ENCODE measurements around the gene UBQLN4.

UBQLN4 gene

GRCh38 chr1:156052862-156053767 lies 483 bp downstream of the UBQLN4 start (continued):
- TF ChIP-seq ZNF629 (tag by site-specific recombination; IDR thresholded peaks at IDR 0.05) (peak; percentile 49; the same call in 1 of the 2 replicates), BCL11B (tag by site-specific recombination; IDR thresholded peaks at IDR 0.05; ENCODE audit: low read depth) (no peak), ZNF292 (tag by site-specific recombination; IDR thresholded peaks at IDR 0.05; ENCODE audit: borderline replicate concordance, low read depth) (no peak), ZFP37 (tag by site-specific recombination; IDR thresholded peaks at IDR 0.05) (peak; percentile 66; the same call in 1 of the 2 replicates), ZSCAN16 (tag by site-specific recombination; IDR thresholded peaks at IDR 0.05) (no peak), ZNF501 (tag by site-specific recombination; IDR thresholded peaks at IDR 0.05) (peak; percentile 87), ZBTB8A (tag by site-specific recombination; IDR thresholded peaks at IDR 0.05) (peak; percentile 88), ZNF280D (tag by site-specific recombination; IDR thresholded peaks at IDR 0.05) (peak; percentile 80; the same call in 1 of the 2 replicates), ZNF302 (tag by site-specific recombination; IDR thresholded peaks at IDR 0.05; ENCODE audit: low read depth) (no peak), ZNF239 (tag by site-specific recombination; IDR thresholded peaks at IDR 0.05) (no peak), ZNF558 (tag by site-specific recombination; IDR thresholded peaks at IDR 0.05) (no peak), ZNF416 (tag by site-specific recombination; IDR thresholded peaks at IDR 0.05) (no peak), ZNF211 (tag by site-specific recombination; IDR thresholded peaks at IDR 0.05; ENCODE audit: low read depth) (no peak), ZNF391 (tag by site-specific recombination; IDR thresholded peaks at IDR 0.05; ENCODE audit: borderline replicate concordance, low read depth) (peak; percentile 86; the same call in 1 of the 2 replicates), SP3 (tag by site-specific recombination; IDR thresholded peaks at IDR 0.05) (peak; percentile 78), ZNF169 (tag by site-specific recombination; IDR thresholded peaks at IDR 0.05) (no peak), ZBTB44 (tag by site-specific recombination; IDR thresholded peaks at IDR 0.05) (no peak), ZBTB48 (tag by site-specific recombination; IDR thresholded peaks at IDR 0.05) (peak; percentile 52), ZBTB1 (tag by site-specific recombination; IDR thresholded peaks at IDR 0.05) (no peak)
- TF ChIP-seq, protein P1, sequence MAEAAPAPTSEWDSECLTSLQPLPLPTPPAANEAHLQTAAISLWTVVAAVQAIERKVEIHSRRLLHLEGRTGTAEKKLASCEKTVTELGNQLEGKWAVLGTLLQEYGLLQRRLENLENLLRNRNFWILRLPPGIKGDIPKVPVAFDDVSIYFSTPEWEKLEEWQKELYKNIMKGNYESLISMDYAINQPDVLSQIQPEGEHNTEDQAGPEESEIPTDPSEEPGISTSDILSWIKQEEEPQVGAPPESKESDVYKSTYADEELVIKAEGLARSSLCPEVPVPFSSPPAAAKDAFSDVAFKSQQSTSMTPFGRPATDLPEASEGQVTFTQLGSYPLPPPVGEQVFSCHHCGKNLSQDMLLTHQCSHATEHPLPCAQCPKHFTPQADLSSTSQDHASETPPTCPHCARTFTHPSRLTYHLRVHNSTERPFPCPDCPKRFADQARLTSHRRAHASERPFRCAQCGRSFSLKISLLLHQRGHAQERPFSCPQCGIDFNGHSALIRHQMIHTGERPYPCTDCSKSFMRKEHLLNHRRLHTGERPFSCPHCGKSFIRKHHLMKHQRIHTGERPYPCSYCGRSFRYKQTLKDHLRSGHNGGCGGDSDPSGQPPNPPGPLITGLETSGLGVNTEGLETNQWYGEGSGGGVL (tag by site-specific recombination; IDR thresholded peaks at IDR 0.05) = peak; percentile 77
- TF ChIP-seq, protein P2, sequence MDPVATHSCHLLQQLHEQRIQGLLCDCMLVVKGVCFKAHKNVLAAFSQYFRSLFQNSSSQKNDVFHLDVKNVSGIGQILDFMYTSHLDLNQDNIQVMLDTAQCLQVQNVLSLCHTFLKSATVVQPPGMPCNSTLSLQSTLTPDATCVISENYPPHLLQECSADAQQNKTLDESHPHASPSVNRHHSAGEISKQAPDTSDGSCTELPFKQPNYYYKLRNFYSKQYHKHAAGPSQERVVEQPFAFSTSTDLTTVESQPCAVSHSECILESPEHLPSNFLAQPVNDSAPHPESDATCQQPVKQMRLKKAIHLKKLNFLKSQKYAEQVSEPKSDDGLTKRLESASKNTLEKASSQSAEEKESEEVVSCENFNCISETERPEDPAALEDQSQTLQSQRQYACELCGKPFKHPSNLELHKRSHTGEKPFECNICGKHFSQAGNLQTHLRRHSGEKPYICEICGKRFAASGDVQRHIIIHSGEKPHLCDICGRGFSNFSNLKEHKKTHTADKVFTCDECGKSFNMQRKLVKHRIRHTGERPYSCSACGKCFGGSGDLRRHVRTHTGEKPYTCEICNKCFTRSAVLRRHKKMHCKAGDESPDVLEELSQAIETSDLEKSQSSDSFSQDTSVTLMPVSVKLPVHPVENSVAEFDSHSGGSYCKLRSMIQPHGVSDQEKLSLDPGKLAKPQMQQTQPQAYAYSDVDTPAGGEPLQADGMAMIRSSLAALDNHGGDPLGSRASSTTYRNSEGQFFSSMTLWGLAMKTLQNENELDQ (tag by site-specific recombination; IDR thresholded peaks at IDR 0.05; ENCODE audit: low read depth) = no peak
- TF ChIP-seq, protein P3, sequence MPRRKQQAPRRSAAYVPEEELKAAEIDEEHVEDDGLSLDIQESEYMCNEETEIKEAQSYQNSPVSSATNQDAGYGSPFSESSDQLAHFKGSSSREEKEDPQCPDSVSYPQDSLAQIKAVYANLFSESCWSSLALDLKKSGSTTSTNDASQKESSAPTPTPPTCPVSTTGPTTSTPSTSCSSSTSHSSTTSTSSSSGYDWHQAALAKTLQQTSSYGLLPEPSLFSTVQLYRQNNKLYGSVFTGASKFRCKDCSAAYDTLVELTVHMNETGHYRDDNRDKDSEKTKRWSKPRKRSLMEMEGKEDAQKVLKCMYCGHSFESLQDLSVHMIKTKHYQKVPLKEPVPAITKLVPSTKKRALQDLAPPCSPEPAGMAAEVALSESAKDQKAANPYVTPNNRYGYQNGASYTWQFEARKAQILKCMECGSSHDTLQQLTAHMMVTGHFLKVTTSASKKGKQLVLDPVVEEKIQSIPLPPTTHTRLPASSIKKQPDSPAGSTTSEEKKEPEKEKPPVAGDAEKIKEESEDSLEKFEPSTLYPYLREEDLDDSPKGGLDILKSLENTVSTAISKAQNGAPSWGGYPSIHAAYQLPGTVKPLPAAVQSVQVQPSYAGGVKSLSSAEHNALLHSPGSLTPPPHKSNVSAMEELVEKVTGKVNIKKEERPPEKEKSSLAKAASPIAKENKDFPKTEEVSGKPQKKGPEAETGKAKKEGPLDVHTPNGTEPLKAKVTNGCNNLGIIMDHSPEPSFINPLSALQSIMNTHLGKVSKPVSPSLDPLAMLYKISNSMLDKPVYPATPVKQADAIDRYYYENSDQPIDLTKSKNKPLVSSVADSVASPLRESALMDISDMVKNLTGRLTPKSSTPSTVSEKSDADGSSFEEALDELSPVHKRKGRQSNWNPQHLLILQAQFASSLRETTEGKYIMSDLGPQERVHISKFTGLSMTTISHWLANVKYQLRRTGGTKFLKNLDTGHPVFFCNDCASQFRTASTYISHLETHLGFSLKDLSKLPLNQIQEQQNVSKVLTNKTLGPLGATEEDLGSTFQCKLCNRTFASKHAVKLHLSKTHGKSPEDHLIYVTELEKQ (tag by site-specific recombination; IDR thresholded peaks at IDR 0.05; ENCODE audit: borderline replicate concordance) = no peak
- TF ChIP-seq, protein P4, sequence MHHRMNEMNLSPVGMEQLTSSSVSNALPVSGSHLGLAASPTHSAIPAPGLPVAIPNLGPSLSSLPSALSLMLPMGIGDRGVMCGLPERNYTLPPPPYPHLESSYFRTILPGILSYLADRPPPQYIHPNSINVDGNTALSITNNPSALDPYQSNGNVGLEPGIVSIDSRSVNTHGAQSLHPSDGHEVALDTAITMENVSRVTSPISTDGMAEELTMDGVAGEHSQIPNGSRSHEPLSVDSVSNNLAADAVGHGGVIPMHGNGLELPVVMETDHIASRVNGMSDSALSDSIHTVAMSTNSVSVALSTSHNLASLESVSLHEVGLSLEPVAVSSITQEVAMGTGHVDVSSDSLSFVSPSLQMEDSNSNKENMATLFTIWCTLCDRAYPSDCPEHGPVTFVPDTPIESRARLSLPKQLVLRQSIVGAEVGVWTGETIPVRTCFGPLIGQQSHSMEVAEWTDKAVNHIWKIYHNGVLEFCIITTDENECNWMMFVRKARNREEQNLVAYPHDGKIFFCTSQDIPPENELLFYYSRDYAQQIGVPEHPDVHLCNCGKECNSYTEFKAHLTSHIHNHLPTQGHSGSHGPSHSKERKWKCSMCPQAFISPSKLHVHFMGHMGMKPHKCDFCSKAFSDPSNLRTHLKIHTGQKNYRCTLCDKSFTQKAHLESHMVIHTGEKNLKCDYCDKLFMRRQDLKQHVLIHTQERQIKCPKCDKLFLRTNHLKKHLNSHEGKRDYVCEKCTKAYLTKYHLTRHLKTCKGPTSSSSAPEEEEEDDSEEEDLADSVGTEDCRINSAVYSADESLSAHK (tag by site-specific recombination; IDR thresholded peaks at IDR 0.05) = no peak; the same call in 1 of the 2 replicates
